GM19467 (cell line): ENCODE data around the gene RNF213.

Experiments used
- ATAC-seq: cut with Tn5 transposase; IDR thresholded peaks from one replicate; pipeline ENCODE4 v1.9.1; 2021; ENCODE audit warnings: mild to moderate bottlenecking, moderate library complexity; ENCODE audit not compliant: unreplicated experiment

RNF213 gene

GRCh38 chr17:80443498-80443897 lies 182.8 kb downstream of the RNF213 start:
- no peak for ATAC-seq

GRCh38 chr17:80443916-80444643 lies 183.4 kb downstream of the RNF213 start:
- ATAC-seq: no peak

- ATAC-seq: no peak
Measured at GRCh38 chr17:80444644-80444979, 184.0 kb downstream of the RNF213 start.

GRCh38 chr17:80445007-80445725 lies 184.5 kb downstream of the RNF213 start:
- no peak for ATAC-seq

- ATAC-seq: no peak
Measured at GRCh38 chr17:80445726-80446110, 185.1 kb downstream of the RNF213 start.

- no peak for ATAC-seq
Measured at GRCh38 chr17:80446645-80447405, 186.2 kb downstream of the RNF213 start.

- ATAC-seq: no peak
Measured at GRCh38 chr17:80447790-80448189, 187.1 kb downstream of the RNF213 start.
